Progenitor cell of endocrine pancreas (in vitro differentiated cells): Measurements from ENCODE around the gene AFG1L. TPM values are rescaled to one million over a fixed set of nuclear protein-coding genes. Genes with fewer than 3 reads are reported as not detected.
"Not testable (repeated sequence)": the region's sequence is repeated elsewhere in the genome, so short reads cannot be mapped to it uniquely, and the experiment has no call there.

Experiments used
- DNase-seq: peaks from one replicate; pipeline ENCODE4 v3.0.0; 2021; ENCODE audit warnings: low spot score; ENCODE audit not compliant: unreplicated experiment
- H3K27ac Mint-ChIP-seq: 2 replicates; pipeline ENCODE4 v1.8.0; 2021; ENCODE audit warnings: mild to moderate bottlenecking, moderate library complexity, mixed read lengths
- H3K27me3 Mint-ChIP-seq: 2 replicates; pipeline ENCODE4 v1.8.0; 2021; ENCODE audit warnings: mixed read lengths
- H3K36me3 Mint-ChIP-seq: 2 replicates; pipeline ENCODE4 v1.8.0; 2022; ENCODE audit warnings: mixed read lengths; ENCODE audit not compliant: insufficient read depth
- H3K4me1 Mint-ChIP-seq: 2 replicates; pipeline ENCODE4 v1.8.0; 2021; ENCODE audit warnings: low read depth, mixed read lengths
- H3K4me3 Mint-ChIP-seq: 2 replicates; pipeline ENCODE4 v1.8.0; 2021; ENCODE audit warnings: low read depth, mild to moderate bottlenecking, moderate library complexity, mixed read lengths
- H3K9me3 Mint-ChIP-seq: 2 replicates; pipeline ENCODE4 v1.8.0; 2021; ENCODE audit warnings: low read depth, mixed read lengths
- CTCF ChIP-seq: fragments of 200-600 bp; sonication (generic); IDR thresholded peaks from one replicate; pipeline ENCODE4 v1.5.0; 2021; ENCODE audit warnings: antibody characterized with exemption, mild to moderate bottlenecking; ENCODE audit not compliant: unreplicated experiment
- total RNA-seq: library from RNA; stranded (reverse); gene quantifications from 2 replicates; pipeline ENCODE4 v1.2.1, GENCODE V29; 2021

Gene AFG1L
- total RNA-seq, 1 donor from 2014 or later = 9.6 TPM

DNA sequence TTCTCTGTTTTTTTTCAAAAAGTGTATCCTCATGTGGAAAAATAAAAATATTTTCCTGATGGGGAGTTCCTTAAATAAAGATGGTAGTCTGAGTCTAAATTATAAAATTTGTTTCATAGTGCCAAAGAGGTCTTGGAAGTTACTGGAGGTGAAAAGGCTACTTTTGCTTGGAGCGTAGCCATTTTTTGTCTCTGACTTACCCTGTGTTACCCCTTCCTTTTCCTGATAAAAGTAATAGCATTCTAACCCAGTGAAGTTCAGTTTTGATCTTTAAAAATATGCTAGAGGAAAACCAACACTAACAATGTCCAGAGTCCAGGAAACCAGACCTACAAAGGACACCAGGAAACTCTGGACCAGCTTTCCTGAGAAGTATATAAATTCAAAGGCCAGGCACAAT lies 153.6 kb downstream of the AFG1L start:
- Mint-ChIP-seq H3K4me1 (no peaks in the 10 kb centered on the region), H3K9me3 (no peaks in the 10 kb centered on the region), H3K4me3 (no peak overlapping the region), H3K27ac (no peak overlapping the region), H3K36me3 (no peaks in the 10 kb centered on the region), H3K27me3 (no peaks in the 10 kb centered on the region)
- DNase-seq = no peak
- no peak for TF ChIP-seq CTCF

GRCh38 chr6:108449717-108450116 lies 154.9 kb downstream of the AFG1L start:
- not testable (repeated sequence) for H3K27ac Mint-ChIP-seq, H3K4me3 Mint-ChIP-seq, H3K9me3 Mint-ChIP-seq

DNA sequence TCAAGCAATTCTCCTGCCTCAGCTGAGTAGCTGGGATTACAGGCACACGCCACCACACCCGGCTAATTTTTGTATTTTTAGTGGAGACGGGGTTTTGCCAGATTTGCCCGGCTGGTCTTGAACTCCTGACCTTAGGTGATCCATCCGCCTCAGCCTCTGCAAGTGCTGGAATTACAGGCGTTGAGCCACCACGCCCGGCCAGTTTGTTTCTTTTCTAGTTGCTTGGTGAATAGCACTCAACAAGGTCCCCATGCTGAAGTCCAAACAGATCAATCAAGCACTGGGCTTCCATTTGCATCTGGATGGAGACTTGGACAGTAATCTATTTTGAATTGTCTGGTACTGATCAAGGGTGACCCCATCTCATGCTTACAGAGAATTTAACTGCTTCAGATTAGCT lies 157.0 kb downstream of the AFG1L start:
- H3K4me3 Mint-ChIP-seq = no peak overlapping the region
- no peaks in the 10 kb centered on the region for H3K9me3 Mint-ChIP-seq
- TF ChIP-seq CTCF = no peak
- H3K4me1 Mint-ChIP-seq = no peaks in the 10 kb centered on the region
- no peaks in the 10 kb centered on the region for H3K27me3 Mint-ChIP-seq
- no peak overlapping the region for H3K27ac Mint-ChIP-seq
- no peaks in the 10 kb centered on the region for H3K36me3 Mint-ChIP-seq
- DNase-seq = no peak

More at GRCh38 chr6:108449717-108450116, 154.9 kb downstream of the AFG1L start:
- not testable (repeated sequence) for H3K36me3 Mint-ChIP-seq, DNase-seq, H3K27me3 Mint-ChIP-seq, H3K4me1 Mint-ChIP-seq

- no peaks in the 10 kb centered on the region for H3K4me1 Mint-ChIP-seq
- TF ChIP-seq CTCF = no peak
- H3K27me3 Mint-ChIP-seq = no peaks in the 10 kb centered on the region
- no peaks in the 10 kb centered on the region for H3K9me3 Mint-ChIP-seq
- H3K27ac Mint-ChIP-seq = no peak overlapping the region
- no peaks in the 10 kb centered on the region for H3K36me3 Mint-ChIP-seq
- no peak for DNase-seq
- H3K4me3 Mint-ChIP-seq = no peak overlapping the region
Observed at GRCh38 chr6:108452711-108453195, 157.9 kb downstream of the AFG1L start.

DNA sequence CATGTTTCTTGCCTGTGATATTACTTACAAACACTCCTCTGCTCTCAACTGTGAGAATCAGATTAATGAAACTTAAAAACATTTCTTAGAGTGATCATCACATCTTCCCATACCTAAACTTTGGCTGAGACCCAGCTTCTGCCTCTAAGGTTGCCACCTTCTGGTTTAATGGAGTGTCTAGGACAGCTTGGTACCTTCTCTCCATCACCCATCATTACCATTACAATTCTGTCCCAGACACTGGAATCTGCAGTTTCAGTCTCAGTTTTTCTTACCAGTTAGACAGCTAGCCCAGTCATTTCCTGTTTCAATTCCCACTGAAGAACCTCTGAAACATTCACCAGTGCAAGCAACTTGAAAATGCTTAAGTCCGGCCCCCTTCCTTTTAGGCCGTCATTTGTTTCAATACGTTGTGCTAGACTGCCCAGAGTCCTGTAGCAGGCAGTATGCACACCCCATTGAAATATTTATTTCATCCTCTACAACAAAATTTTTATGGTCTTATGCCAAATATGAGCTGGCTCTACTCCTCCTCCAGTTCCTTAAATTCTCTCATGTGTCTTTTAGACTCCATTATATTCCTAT lies 158.8 kb downstream of the AFG1L start:
- no peak for TF ChIP-seq CTCF

DNA sequence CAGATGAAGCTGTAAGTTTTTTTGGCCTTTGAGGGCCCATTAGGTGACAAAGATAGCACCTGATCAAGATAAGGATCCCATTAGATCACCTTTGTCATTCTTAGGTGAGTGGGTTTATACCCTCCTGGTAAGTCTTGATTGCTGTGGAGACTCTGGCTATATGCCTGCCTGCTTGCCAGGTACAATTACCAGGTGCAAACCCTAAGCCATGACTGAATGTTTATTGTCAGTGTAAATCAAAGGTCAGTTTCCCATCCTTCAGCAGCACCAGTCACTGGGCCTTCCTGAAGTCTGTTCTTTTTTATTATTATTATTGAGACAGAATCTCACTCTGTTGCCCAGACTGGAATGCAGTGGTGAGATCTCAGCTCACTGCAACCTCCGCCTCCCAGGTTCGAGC lies 159.5 kb downstream of the AFG1L start:
- no peaks in the 10 kb centered on the region for H3K9me3 Mint-ChIP-seq
- DNase-seq = no peak
- H3K27me3 Mint-ChIP-seq = no peaks in the 10 kb centered on the region
- H3K4me1 Mint-ChIP-seq = no peaks in the 10 kb centered on the region
- TF ChIP-seq CTCF = no peak
- H3K36me3 Mint-ChIP-seq = no peaks in the 10 kb centered on the region
- no peak overlapping the region for H3K27ac Mint-ChIP-seq
- no peak overlapping the region for H3K4me3 Mint-ChIP-seq

More for the DNA sequence above, 158.8 kb downstream of the AFG1L start:
- Mint-ChIP-seq H3K27ac (no peak overlapping the region), H3K4me3 (no peak overlapping the region), H3K27me3 (no peaks in the 10 kb centered on the region), H3K4me1 (no peaks in the 10 kb centered on the region), H3K9me3 (no peaks in the 10 kb centered on the region), H3K36me3 (no peaks in the 10 kb centered on the region)
- DNase-seq = no peak
